A673 (cell line): ENCODE data around the gene EFHD2. TPM values are rescaled to one million over a fixed set of nuclear protein-coding genes. Genes with fewer than 3 reads are reported as not detected.

Experiments used
- BruUV-seq: library from RNA; stranded (reverse); fragments of 400-500 nt; replicated peaks from 2 replicates; lab custom pipeline; 2021; lab: Mats Ljungman, UMichigan
- CTCF ChIA-PET: fragments of 300-600 bp; sonication (Branson Sonifier 250); formaldehyde crosslinking; loops from one replicate; lab custom pipeline; 2022; ENCODE audit warnings: antibody characterized with exemption; lab: Charles Lee
- POLR2A ChIA-PET: fragments of 300-600 bp; sonication (Branson Sonifier 250); formaldehyde crosslinking; loops from one replicate; lab custom pipeline; 2022; ENCODE audit warnings: antibody characterized with exemption; ENCODE audit not compliant: low non-redundant PET; lab: Charles Lee
- DNase-seq: peaks from one replicate; pipeline ENCODE4 v3.0.0-alpha.2; 2015; ENCODE audit warnings: low spot score
- H3K27ac ChIP-seq: fragments of 200-600 bp; sonication (generic); 2 replicates; pipeline ENCODE4 v1.5.1; 2016; ENCODE audit warnings: mixed run types, low read depth, mild to moderate bottlenecking, mixed read lengths, antibody characterized with exemption, low read length; ENCODE audit not compliant: poor library complexity, severe bottlenecking
- H3K27me3 ChIP-seq: fragments of 200-600 bp; sonication (generic); replicated peaks from 2 replicates; pipeline ENCODE4 v1.6.1; 2017; ENCODE audit warnings: mixed run types, low read depth, mild to moderate bottlenecking, mixed read lengths, antibody characterized with exemption, low read length; ENCODE audit not compliant: insufficient read depth, poor library complexity
- H3K36me3 ChIP-seq: fragments of 200-600 bp; sonication (generic); 2 replicates; pipeline ENCODE4 v1.6.1; 2016; ENCODE audit warnings: mixed run types, mild to moderate bottlenecking, mixed read lengths, antibody characterized with exemption, low read length; ENCODE audit not compliant: insufficient read depth, poor library complexity, severe bottlenecking
- H3K4me1 ChIP-seq: fragments of 200-600 bp; sonication (generic); 2 replicates; pipeline ENCODE4 v1.6.1; 2017; ENCODE audit warnings: mixed run types, mild to moderate bottlenecking, mixed read lengths, antibody characterized with exemption, low read length; ENCODE audit not compliant: insufficient read depth, poor library complexity, severe bottlenecking
- H3K4me3 ChIP-seq: fragments of 200-600 bp; sonication (generic); 2 replicates; pipeline ENCODE4 v1.5.1; 2016; ENCODE audit warnings: low read depth, mixed run types, mild to moderate bottlenecking, mixed read lengths, low read length; ENCODE audit not compliant: poor library complexity, severe bottlenecking
- H3K9me3 ChIP-seq: fragments of 200-600 bp; sonication (generic); 2 replicates; pipeline ENCODE4 v1.6.1; 2016; ENCODE audit warnings: mixed run types, low read depth, mild to moderate bottlenecking, mixed read lengths, antibody characterized with exemption, low read length; ENCODE audit not compliant: poor library complexity, severe bottlenecking
- EZH2 ChIP-seq: fragments of 200-600 bp; sonication (generic); IDR thresholded peaks from 2 replicates; pipeline ENCODE4 v1.6.1; 2017; ENCODE audit warnings: borderline replicate concordance, low read depth, mild to moderate bottlenecking, mixed read lengths, antibody characterized with exemption, low read length; ENCODE audit not compliant: poor library complexity, severe bottlenecking
- intact Hi-C: fragments of 100-400 bp; cut with micrococcal nuclease; formaldehyde crosslinking; loops from one replicate; pipeline ENCODE4 v1.10.0; 2022; ENCODE audit not compliant: unreplicated experiment
- total RNA-seq: library from RNA; stranded (reverse); gene quantifications from 2 replicates; pipeline ENCODE4 v1.2.3, GENCODE V29; 2021
- TF ChIP-seq, protein P1 (sequence below): fragments of 300-800, 200-600 bp; sonication (generic); conservative IDR thresholded peaks from 2 replicates; pipeline ENCODE4 v1.5.1; 2017; ENCODE audit warnings: low read depth, mild to moderate bottlenecking, antibody characterized with exemption, low read length, moderate library complexity, mixed read lengths

The EFHD2 gene
- total RNA-seq, 1 experiment from 2014 or later: 32.5 TPM

DNA sequence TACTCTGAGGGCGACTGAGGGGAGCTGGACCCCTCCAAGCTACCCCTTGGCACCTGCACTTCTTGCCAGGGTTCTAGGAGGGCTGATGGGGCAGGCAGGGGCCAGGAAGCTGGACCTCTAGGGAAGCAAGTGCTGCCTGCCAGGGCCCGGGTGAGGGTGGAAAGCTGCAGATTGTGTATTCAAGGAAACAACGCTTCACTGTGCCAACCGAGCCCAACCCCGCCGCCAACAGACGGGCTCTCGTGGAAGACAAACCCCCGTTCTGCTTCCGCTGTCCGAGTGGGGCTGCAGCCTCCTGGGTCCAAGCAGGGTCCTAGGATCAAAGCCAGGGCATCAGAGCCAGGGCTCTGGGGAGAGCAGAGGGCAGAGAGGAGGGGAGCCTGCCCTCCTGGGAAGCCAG lies 3.2 kb downstream of the EFHD2 start:
- TF ChIP-seq, protein P1, sequence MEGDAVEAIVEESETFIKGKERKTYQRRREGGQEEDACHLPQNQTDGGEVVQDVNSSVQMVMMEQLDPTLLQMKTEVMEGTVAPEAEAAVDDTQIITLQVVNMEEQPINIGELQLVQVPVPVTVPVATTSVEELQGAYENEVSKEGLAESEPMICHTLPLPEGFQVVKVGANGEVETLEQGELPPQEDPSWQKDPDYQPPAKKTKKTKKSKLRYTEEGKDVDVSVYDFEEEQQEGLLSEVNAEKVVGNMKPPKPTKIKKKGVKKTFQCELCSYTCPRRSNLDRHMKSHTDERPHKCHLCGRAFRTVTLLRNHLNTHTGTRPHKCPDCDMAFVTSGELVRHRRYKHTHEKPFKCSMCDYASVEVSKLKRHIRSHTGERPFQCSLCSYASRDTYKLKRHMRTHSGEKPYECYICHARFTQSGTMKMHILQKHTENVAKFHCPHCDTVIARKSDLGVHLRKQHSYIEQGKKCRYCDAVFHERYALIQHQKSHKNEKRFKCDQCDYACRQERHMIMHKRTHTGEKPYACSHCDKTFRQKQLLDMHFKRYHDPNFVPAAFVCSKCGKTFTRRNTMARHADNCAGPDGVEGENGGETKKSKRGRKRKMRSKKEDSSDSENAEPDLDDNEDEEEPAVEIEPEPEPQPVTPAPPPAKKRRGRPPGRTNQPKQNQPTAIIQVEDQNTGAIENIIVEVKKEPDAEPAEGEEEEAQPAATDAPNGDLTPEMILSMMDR: no peak
- no peak for TF ChIP-seq EZH2
- H3K4me1 ChIP-seq: peaks cover 22% of the 10 kb centered on the region
- no TSS peak for BruUV-seq
- no peaks in the 10 kb centered on the region for H3K36me3 ChIP-seq
- no peak for DNase-seq
- intact Hi-C loops: loop anchor here (5.0 kb wide), 1 partner anchor 91 kb away; no protein-coding TSS in a partner anchor
- H3K27ac ChIP-seq: no peak overlapping the region
- no peaks in the 10 kb centered on the region for H3K9me3 ChIP-seq
- ChIA-PET POLR2A (no interaction called here), CTCF (interaction anchor here (0.7 kb wide), 1 partner anchor 1620 kb away, joined by 4 read pairs; no protein-coding TSS in a partner anchor)
- no peaks in the 10 kb centered on the region for H3K27me3 ChIP-seq
- no peak overlapping the region for H3K4me3 ChIP-seq

DNA sequence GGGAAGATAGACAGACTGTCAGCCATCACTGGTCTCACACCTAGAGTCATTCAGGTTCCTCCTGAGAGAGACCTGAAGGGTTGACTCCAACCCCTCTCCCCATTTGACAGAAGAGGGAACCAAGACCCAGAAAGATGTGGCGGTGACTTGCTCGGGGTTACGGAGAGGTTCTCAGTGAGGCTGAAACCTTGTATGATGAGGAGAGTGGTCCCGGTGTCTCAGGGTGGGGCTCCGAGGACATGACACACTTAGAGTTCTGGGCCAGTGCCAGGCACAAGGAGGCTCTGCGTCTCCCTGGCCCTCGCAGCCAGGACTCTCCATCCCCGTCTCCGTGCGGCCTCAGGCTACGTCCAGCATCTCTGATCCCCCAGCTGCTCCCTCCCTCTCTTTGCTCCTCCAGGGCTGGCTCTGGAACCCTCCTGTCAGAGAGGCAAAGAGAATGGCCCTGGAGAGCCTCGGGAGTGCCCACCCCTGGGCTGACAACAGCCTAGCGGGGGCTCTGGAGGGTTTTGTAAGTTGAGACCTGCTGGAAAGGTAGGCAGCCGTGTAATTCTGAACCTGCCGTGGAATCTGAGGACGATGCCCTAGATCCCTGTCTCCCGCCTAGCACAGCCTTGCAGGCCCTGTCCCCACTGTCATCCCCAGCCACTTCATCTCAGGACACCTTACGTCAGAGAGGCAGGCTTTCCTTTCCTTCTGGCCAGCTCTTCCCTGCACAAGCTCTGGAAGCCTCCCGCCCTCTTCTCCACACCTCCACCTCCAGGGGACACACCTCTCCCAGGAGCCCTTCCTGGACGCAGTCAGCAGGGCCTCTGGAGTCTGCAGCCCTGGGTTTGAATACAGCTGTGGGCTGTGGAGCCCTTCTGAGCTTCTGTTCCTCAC lies 4.1 kb downstream of the EFHD2 start:
- TF ChIP-seq, protein P1: no peak
- TF ChIP-seq EZH2: no peak
- CTCF ChIA-PET: no interaction called here
- no peaks in the 10 kb centered on the region for H3K27me3 ChIP-seq
- DNase-seq: no peak
- no peak overlapping the region for H3K27ac ChIP-seq
- peaks cover 22% of the 10 kb centered on the region for H3K4me1 ChIP-seq
- BruUV-seq: no TSS peak
- no peaks in the 10 kb centered on the region for H3K36me3 ChIP-seq
- H3K4me3 ChIP-seq: no peak overlapping the region
- intact Hi-C loops: loop anchor here (5.0 kb wide), 1 partner anchor 92 kb away; no protein-coding TSS in a partner anchor
- no peaks in the 10 kb centered on the region for H3K9me3 ChIP-seq
- POLR2A ChIA-PET: no interaction called here

DNA sequence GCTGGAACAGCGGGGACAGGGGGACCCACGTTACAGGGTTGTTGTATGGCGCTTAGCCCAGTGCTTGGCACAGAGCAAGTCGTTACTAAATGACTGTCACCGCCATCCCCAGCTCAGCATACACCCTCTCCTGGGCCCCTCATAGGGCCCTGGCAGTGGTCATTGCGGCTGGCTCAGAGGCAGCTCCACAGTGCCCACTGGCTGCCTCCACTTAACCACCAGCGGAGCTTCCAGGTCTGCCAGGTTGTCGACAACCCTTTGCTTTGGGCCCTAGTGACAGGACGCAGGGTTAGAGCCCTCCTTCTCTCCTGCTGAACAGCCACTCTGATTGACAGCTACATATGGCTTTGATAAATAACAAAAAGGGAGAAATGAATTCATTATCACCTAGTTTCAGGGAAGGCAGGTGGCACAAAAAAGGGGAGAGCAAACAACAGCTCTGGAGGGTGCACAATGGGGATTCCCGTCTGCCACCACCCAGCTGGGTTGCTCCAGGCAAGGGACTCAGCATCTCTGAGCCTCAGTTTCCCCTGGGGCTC lies 4.8 kb downstream of the EFHD2 start:
- Histone ChIP-seq H3K36me3 (no peaks in the 10 kb centered on the region), H3K27me3 (no peaks in the 10 kb centered on the region), H3K27ac (no peak overlapping the region), H3K9me3 (no peaks in the 10 kb centered on the region), H3K4me1 (peaks cover 24% of the 10 kb centered on the region), H3K4me3 (no peak overlapping the region)
- BruUV-seq: no TSS peak
- intact Hi-C loops: loop anchor here (5.0 kb wide), 1 partner anchor 92 kb away; no protein-coding TSS in a partner anchor
- CTCF ChIA-PET: no interaction called here
- no peak for TF ChIP-seq EZH2
- TF ChIP-seq, protein P1: no peak
- POLR2A ChIA-PET: no interaction called here
- no peak for DNase-seq
